ENCODE results near the gene SEMA3B. TPM values are rescaled to one million over a fixed set of nuclear protein-coding genes. Genes with fewer than 3 reads are reported as not detected.

The SEMA3B gene
- total RNA-seq, 1 donor from 2014 or later: 0.60 TPM

DNA sequence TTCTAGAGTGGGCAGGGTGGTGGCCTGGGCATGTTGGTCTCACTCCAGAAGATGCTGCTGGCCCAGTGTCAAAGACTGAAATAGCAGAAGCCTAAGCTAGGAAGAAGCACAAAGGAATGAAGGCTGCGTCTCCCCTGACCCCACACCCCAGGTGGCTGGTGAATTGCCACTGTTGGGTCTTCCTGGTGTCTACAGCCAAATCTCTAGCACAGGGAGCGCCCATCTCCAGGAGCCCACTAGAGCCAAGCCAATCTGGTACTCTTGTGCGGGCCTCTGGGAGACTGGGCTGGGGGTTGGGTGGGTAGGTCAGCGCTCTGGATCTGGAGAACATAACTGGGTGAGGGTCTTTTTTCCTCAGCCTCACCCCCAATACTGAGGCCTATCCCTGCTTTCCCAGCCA, 58.2 kb downstream of the SEMA3B start:
- DNase-seq (ENCODE audit: low read depth in 2 of 2): no peak

Other genes starting within 250 kb of the SEMA3B start
- gene RBM5, start 180.2 kb upstream of the SEMA3B start, total RNA-seq: 84.3 and 152 TPM in 2 replicates
- gene SEMA3F, start 113.8 kb upstream of the SEMA3B start, total RNA-seq: 8.3 and 16.1 TPM in 2 replicates
- not detected in 2 replicates for gene GNAT1, start 77.5 kb upstream of the SEMA3B start, total RNA-seq
- gene SLC38A3, start 63.9 kb upstream of the SEMA3B start, total RNA-seq: under 0.01 TPM in 1 of 2 replicates, not detected in the other
- 415 and 488 TPM in 2 replicates for gene GNAI2, start 32.9 kb upstream of the SEMA3B start, total RNA-seq
- not detected in 2 replicates for gene LSMEM2, start 9.9 kb downstream of the SEMA3B start, total RNA-seq
- 78.7 and 104 TPM in 2 replicates for gene IFRD2, start 23.3 kb downstream of the SEMA3B start, total RNA-seq
- 12.9 and 26.2 TPM in 2 replicates for gene HYAL3, start 30.3 kb downstream of the SEMA3B start, total RNA-seq
- 3.1 and 3.6 TPM in 2 replicates for gene NAA80, start 30.3 kb downstream of the SEMA3B start, total RNA-seq
- gene HYAL1, start 34.4 kb downstream of the SEMA3B start, total RNA-seq: 3.1 and 5.8 TPM in 2 replicates
- gene HYAL2, start 53.6 kb downstream of the SEMA3B start, total RNA-seq: 404 and 600 TPM in 2 replicates
- gene TUSC2, start 59.1 kb downstream of the SEMA3B start, total RNA-seq: 21.4 and 22.8 TPM in 2 replicates
- 12.0 and 20.6 TPM in 2 replicates for gene RASSF1, start 71.7 kb downstream of the SEMA3B start, total RNA-seq
- gene ZMYND10, start 76.6 kb downstream of the SEMA3B start, total RNA-seq: 0.20 and 0.22 TPM in 2 replicates
- gene NPRL2, start 81.6 kb downstream of the SEMA3B start, total RNA-seq: 12.0 and 17.3 TPM in 2 replicates
- gene CYB561D2, start 81.7 kb downstream of the SEMA3B start, total RNA-seq: 15.5 and 21.6 TPM in 2 replicates
- gene TMEM115, start 90.4 kb downstream of the SEMA3B start, total RNA-seq: 27.7 and 44.4 TPM in 2 replicates
- under 0.01 TPM in 1 of 2 replicates, not detected in the other for gene CACNA2D2, start 234.5 kb downstream of the SEMA3B start, total RNA-seq

Data from lung microvascular endothelial cell (primary cell).